Endothelial cell of umbilical vein (primary cell): ENCODE results near the gene RELL2. TPM values are rescaled to one million over a fixed set of nuclear protein-coding genes. Genes with fewer than 3 reads are reported as not detected.

Source experiments
- BruUV-seq: library from RNA; stranded (reverse); fragments of 400-500 nt; replicated peaks from 2 replicates; lab custom pipeline; 2021; lab: Mats Ljungman, UMichigan
- CTCF ChIA-PET: fragments of 300-600, 350-600 bp; sonication (Branson Sonifier 250); formaldehyde crosslinking; loops from one replicate; lab custom pipeline; 2021; ENCODE audit warnings: antibody characterized with exemption, inconsistent platforms; lab: Charles Lee
- POLR2A ChIA-PET: fragments of 300-600, 350-600 bp; sonication (Branson Sonifier 250); formaldehyde crosslinking; loops from one replicate; lab custom pipeline; 2021; ENCODE audit warnings: antibody characterized with exemption, inconsistent platforms; lab: Charles Lee
- DNase-seq: peaks from one replicate; pipeline ENCODE4 v3.0.0-alpha.2; 2011; ENCODE audit warnings: low read depth, low spot score
- FAIRE-seq: peaks from 2 replicates; lab custom pipeline; 2011; peaks lifted over from hg19 to GRCh38; lab: Jason Lieb, UNC
- H2AFZ ChIP-seq: 2 replicates; pipeline ENCODE4 v1.6.0; 2012; ENCODE audit warnings: low read depth, low read length, control low read depth, inconsistent platforms
- H3K27ac ChIP-seq: 2 replicates; pipeline ENCODE4 v1.5.1; 2011; ENCODE audit warnings: low read depth, mild to moderate bottlenecking, control low read depth, low read length, moderate library complexity; ENCODE audit not compliant: insufficient read depth
- H3K27me3 ChIP-seq, 2 experiments: 2 replicates each; pipeline versions ENCODE4 v1.6.0 to v1.6.1; 2011; ENCODE audit warnings: low read length in 2 of 2, mixed read lengths in 1 of 2; ENCODE audit not compliant: control insufficient read depth in 2 of 2, insufficient read depth in 2 of 2
- H3K36me3 ChIP-seq, 2 experiments: 2 replicates in 1 of 2; 3 replicates in 1 of 2; pipeline ENCODE4 v1.5.1; 2011; ENCODE audit warnings: low read length in 2 of 2, mild to moderate bottlenecking in 1 of 2, moderate library complexity in 1 of 2; ENCODE audit not compliant: control insufficient read depth in 2 of 2, insufficient read depth in 2 of 2; ENCODE audit errors: extremely low read depth in 1 of 2
- H3K4me1 ChIP-seq: 3 replicates; pipeline ENCODE4 v1.5.1; 2011; ENCODE audit warnings: mild to moderate bottlenecking, low read length; ENCODE audit not compliant: control insufficient read depth, insufficient read depth; ENCODE audit errors: extremely low read depth
- H3K4me2 ChIP-seq: 2 replicates; pipeline ENCODE4 v1.6.1; 2011; ENCODE audit warnings: low read length, control low read depth, mixed read lengths; ENCODE audit not compliant: insufficient read depth
- H3K4me3 ChIP-seq, 3 experiments: fragments of 200-600 bp in 1 of 3; sonication (generic), shearing (Covaris generic) in 1 of 3; replicated peaks in 1 of 3; 2 replicates each; pipeline ENCODE4 v1.5.1; 2011 to 2016; ENCODE audit warnings: control low read depth in 3 of 3, low read length in 3 of 3, mild to moderate bottlenecking in 2 of 3, inconsistent platforms in 1 of 3, low read depth in 1 of 3, moderate library complexity in 1 of 3; ENCODE audit not compliant: insufficient read depth in 1 of 3
- H3K79me2 ChIP-seq: 2 replicates; pipeline ENCODE4 v1.6.0; 2012; ENCODE audit warnings: low read length, inconsistent platforms; ENCODE audit not compliant: control insufficient read depth, insufficient read depth
- H3K9ac ChIP-seq: replicated peaks from 2 replicates; pipeline ENCODE3; 2011; ENCODE audit warnings: low read length, control low read depth; ENCODE audit not compliant: insufficient read depth; ENCODE audit errors: extremely low read depth
- H3K9me1 ChIP-seq: replicated peaks from 3 replicates; pipeline ENCODE4 v1.6.0; 2011; ENCODE audit warnings: mild to moderate bottlenecking, low read length; ENCODE audit not compliant: control insufficient read depth, insufficient read depth; ENCODE audit errors: extremely low read depth
- H3K9me3 ChIP-seq: replicated peaks from 2 replicates; pipeline ENCODE4 v1.5.1; 2012; ENCODE audit warnings: low read length, inconsistent platforms; ENCODE audit not compliant: control insufficient read depth, insufficient read depth
- H4K20me1 ChIP-seq: replicated peaks from 2 replicates; pipeline ENCODE3; 2011; ENCODE audit warnings: mild to moderate bottlenecking, low read length; ENCODE audit not compliant: control insufficient read depth, insufficient read depth; ENCODE audit errors: extremely low read depth
- CTCF ChIP-seq, 2 donors: IDR thresholded peaks; 1 replicate in 1 of 2; 2 replicates in 1 of 2; pipeline ENCODE4 v1.5.1; 2011; ENCODE audit warnings: low read length in 2 of 2, mild to moderate bottlenecking in 2 of 2, moderate library complexity in 2 of 2, control low read depth in 1 of 2, inconsistent platforms in 1 of 2, low read depth in 1 of 2; ENCODE audit not compliant: insufficient read depth in 1 of 2; ENCODE audit errors: extremely low read depth in 1 of 2
- EZH2 ChIP-seq: IDR thresholded peaks from 2 replicates; pipeline ENCODE4 v1.6.1; 2012; ENCODE audit warnings: borderline replicate concordance, low read depth, mild to moderate bottlenecking, moderate library complexity, low read length, inconsistent platforms; ENCODE audit not compliant: severe bottlenecking
- FOS ChIP-seq: IDR thresholded peaks from 2 replicates; pipeline ENCODE4 v1.6.1; 2011; ENCODE audit warnings: mild to moderate bottlenecking, low read length, moderate library complexity, borderline replicate concordance; ENCODE audit not compliant: insufficient read depth
- GATA2 ChIP-seq: IDR thresholded peaks from 2 replicates; pipeline ENCODE4 v1.7.0; 2011; ENCODE audit warnings: low read depth, mild to moderate bottlenecking, moderate library complexity, mixed read lengths, low read length; ENCODE audit not compliant: insufficient read length, insufficient read depth
- JUN ChIP-seq: IDR thresholded peaks from 2 replicates; pipeline ENCODE4 v1.6.1; 2011; ENCODE audit warnings: borderline replicate concordance, low read depth; ENCODE audit not compliant: insufficient read length, insufficient read depth
- MAX ChIP-seq: IDR thresholded peaks from 2 replicates; pipeline ENCODE4 v1.6.1; 2011; ENCODE audit not compliant: insufficient read depth, insufficient read length
- MYC ChIP-seq: IDR thresholded peaks from one replicate; pipeline ENCODE4 v1.6.1; 2011; ENCODE audit warnings: mild to moderate bottlenecking, low read depth, low read length
- POLR2A ChIP-seq: IDR thresholded peaks from 2 replicates; pipeline ENCODE4 v1.6.1; 2012; ENCODE audit warnings: low read depth, mild to moderate bottlenecking, control low read depth, low read length
- POLR2AphosphoS5 ChIP-seq: IDR thresholded peaks from 2 replicates; pipeline ENCODE4 v1.6.1; 2012; ENCODE audit warnings: low read depth, mild to moderate bottlenecking, control low read depth, low read length, moderate library complexity; ENCODE audit not compliant: insufficient read depth
- dilution Hi-C: fragments of 300-500 bp; cut with MboI; formaldehyde crosslinking; loops from one replicate; pipeline ENCODE4 v1.15.0; 2019; ENCODE audit warnings: low sequenced_read_pairs; ENCODE audit not compliant: extremely low pct_ligation_motif_present
- intact Hi-C: fragments of 100-400 bp; cut with micrococcal nuclease; formaldehyde crosslinking; loops from one replicate; pipeline ENCODE4 v1.10.0; 2022
- polyA plus RNA-seq, 4 experiments: library from polyadenylated mRNA; depleted of rRNA in 3 of 4; stranded (reverse) in 3 of 4; unstranded in 1 of 4; fragments of >200 nt; gene quantifications; 2 replicates each; pipeline versions ENCODE4 v1.2.1 to v1.2.3, GENCODE V29; 2011 to 2012; ENCODE audit warnings: missing spikeins in 1 of 4
- total RNA-seq: library from RNA; stranded (reverse); gene quantifications from 2 replicates; pipeline ENCODE4 v1.2.3, GENCODE V29; 2021

The RELL2 gene
- total and polyA plus RNA-seq, 2 donors (not counting 3 experiments of a cell fraction or from before 2014, with no cell fraction given) = 3.4 to 3.6 TPM

GRCh38 chr5:141655020-141655419 lies 18.2 kb downstream of the RELL2 start:
- intact Hi-C loops = no loop called here

More at GRCh38 chr5:141655020-141655419, 18.2 kb downstream of the RELL2 start:
- Histone ChIP-seq H3K27me3 (no peaks in the 10 kb centered on the region), H3K79me2 (peaks cover 3% of the 10 kb centered on the region), H3K27ac (no peak overlapping the region), H3K4me3 (no peak overlapping the region), H3K4me1 (peaks cover 19% of the 10 kb centered on the region), H3K9me3 (no peaks in the 10 kb centered on the region), H3K36me3 (peaks cover 30 to 49% of the 10 kb centered on the region in 2 experiments), H3K9ac (no peak overlapping the region), H2AFZ (no peak overlapping the region), H3K9me1 (no peaks in the 10 kb centered on the region), H4K20me1 (no peaks in the 10 kb centered on the region), H3K4me2 (no peak overlapping the region)
- TF ChIP-seq EZH2 (no peak), CTCF (IDR thresholded peaks at IDR 0.05; ENCODE audit: extremely low read depth in 1 of 2, insufficient read depth in 1 of 2, low read depth in 1 of 2, low read length in 2 of 2) (no peak), GATA2 (no peak), MAX (no peak), POLR2A (no peak), POLR2AphosphoS5 (no peak), FOS (no peak), JUN (no peak), MYC (no peak)
- no TSS peak for BruUV-seq
- DNase-seq (no peak), FAIRE-seq (peak; percentile 28)
- dilution Hi-C loops = no loop called here
- CTCF ChIA-PET = no interaction called here
- POLR2A ChIA-PET = no interaction called here
